Natural killer cell (primary cell): Measurements from ENCODE around the gene ARHGAP42. TPM values are rescaled to one million over a fixed set of nuclear protein-coding genes. Genes with fewer than 3 reads are reported as not detected.

Experiments
- ATAC-seq, 3 donors: fragments of 150-1000 bp in 2 of 3; fragments of 200-7000 bp in 1 of 3; cut with Tn5 transposase; 1 replicate in 1 of 3; 2 replicates in 2 of 3; pipeline ENCODE4 v1.10.0; 2021; ENCODE audit warnings: mild to moderate bottlenecking in 2 of 3, moderate library complexity in 2 of 3
- DNase-seq, 2 donors: peaks; one replicate each; pipeline versions ENCODE4 v3.0.0 to v3.0.0-alpha.2; 2013 to 2021; ENCODE audit warnings: mixed read lengths in 1 of 2
- H3K27ac ChIP-seq: one replicate; pipeline ENCODE4 v1.5.1; 2013; ENCODE audit warnings: mild to moderate bottlenecking, low read length
- H3K27me3 ChIP-seq: one replicate; pipeline ENCODE4 v1.6.1; 2013; ENCODE audit warnings: low read length; ENCODE audit not compliant: control insufficient read depth, insufficient read depth
- H3K36me3 ChIP-seq: one replicate; pipeline ENCODE4 v1.6.1; 2013; ENCODE audit warnings: low read length; ENCODE audit not compliant: control insufficient read depth, insufficient read depth
- H3K4me1 ChIP-seq: one replicate; pipeline ENCODE4 v1.6.1; 2013; ENCODE audit warnings: low read length; ENCODE audit not compliant: control insufficient read depth, insufficient read depth
- H3K4me3 ChIP-seq: one replicate; pipeline ENCODE4 v1.5.1; 2013; ENCODE audit warnings: low read length
- H3K9me3 ChIP-seq: one replicate; pipeline ENCODE4 v1.6.1; 2013; ENCODE audit warnings: low read length; ENCODE audit not compliant: control insufficient read depth, insufficient read depth
- H3K27ac Mint-ChIP-seq, 2 donors: one replicate each; pipeline ENCODE4 v1.8.0; 2022; ENCODE audit warnings: mild to moderate bottlenecking in 2 of 2, mixed read lengths in 2 of 2, moderate library complexity in 1 of 2
- H3K27me3 Mint-ChIP-seq, 2 donors: one replicate each; pipeline ENCODE4 v1.8.0; 2022; ENCODE audit warnings: low read depth in 2 of 2, mixed read lengths in 2 of 2
- H3K36me3 Mint-ChIP-seq: one replicate; pipeline ENCODE4 v1.8.0; 2022; ENCODE audit warnings: mixed read lengths
- H3K4me1 Mint-ChIP-seq, 2 donors: one replicate each; pipeline ENCODE4 v1.8.0; 2022; ENCODE audit warnings: mixed read lengths in 2 of 2
- H3K4me3 Mint-ChIP-seq: one replicate; pipeline ENCODE4 v1.8.0; 2022; ENCODE audit warnings: mild to moderate bottlenecking, moderate library complexity, mixed read lengths
- H3K9me3 Mint-ChIP-seq, 2 donors: one replicate each; pipeline ENCODE4 v1.8.0; 2022; ENCODE audit warnings: mixed read lengths in 2 of 2
- WGBS: methylation state at CpG from one replicate; pipeline ENCODE4 v1.1.7; 2013; ENCODE audit warnings: missing lambda C conversion rate; ENCODE audit not compliant: insufficient coverage; 5-methylcytosine and 5-hydroxymethylcytosine counted together
- intact Hi-C: fragments of 100-400 bp; cut with micrococcal nuclease; formaldehyde crosslinking; loops from one replicate; pipeline ENCODE4 v1.14.2; 2022
- total RNA-seq, 4 donors: library from RNA; stranded (reverse); fragments of 120-200 nt in 1 of 4; gene quantifications; one replicate each; pipeline versions ENCODE4 v1.2.3 to v1.2.4, GENCODE V29; 2013 to 2022
- TF ChIP-seq, protein P1 (sequence below): fragments of 200-600 bp; IDR thresholded peaks from one replicate; pipeline ENCODE4 v1.8.0; 2022; ENCODE audit warnings: antibody characterized with exemption

ARHGAP42 gene
- total RNA-seq, 3 donors from 2014 or later (not counting 1 experiment from before 2014, with no cell fraction given): 6.0 to 7.6 (median 6.4) TPM

DNA sequence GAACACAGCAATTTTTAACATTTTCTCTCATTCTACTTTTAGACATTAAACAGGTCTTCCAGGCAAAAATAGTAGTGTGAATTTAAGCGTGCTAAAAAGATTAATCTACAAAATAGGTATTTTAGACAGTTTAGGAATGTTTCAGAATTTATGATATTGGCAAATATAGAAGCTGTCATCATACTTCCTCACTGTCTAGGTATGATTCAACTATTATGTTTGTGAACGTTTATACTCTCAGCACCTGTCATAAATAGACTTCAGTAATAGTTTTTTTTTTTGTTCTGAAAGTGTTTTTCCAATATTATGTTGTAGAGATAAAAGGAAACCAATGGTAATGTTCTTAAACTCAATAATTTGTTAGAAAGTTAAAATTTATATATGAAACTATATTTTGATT lies 103.0 kb downstream of the ARHGAP42 start:
- no peaks in the 10 kb centered on the region for H3K36me3 Mint-ChIP-seq
- no peaks in the 10 kb centered on the region for H3K9me3 Mint-ChIP-seq
- H3K4me3 ChIP-seq: no peak overlapping the region
- intact Hi-C loops: no loop called here
- peaks cover 0 to 6% of the 10 kb centered on the region in 2 donors for H3K4me1 Mint-ChIP-seq
- no peak for ATAC-seq
- DNase-seq: no peak
- no peaks in the 10 kb centered on the region for H3K9me3 ChIP-seq
- TF ChIP-seq, protein P1, sequence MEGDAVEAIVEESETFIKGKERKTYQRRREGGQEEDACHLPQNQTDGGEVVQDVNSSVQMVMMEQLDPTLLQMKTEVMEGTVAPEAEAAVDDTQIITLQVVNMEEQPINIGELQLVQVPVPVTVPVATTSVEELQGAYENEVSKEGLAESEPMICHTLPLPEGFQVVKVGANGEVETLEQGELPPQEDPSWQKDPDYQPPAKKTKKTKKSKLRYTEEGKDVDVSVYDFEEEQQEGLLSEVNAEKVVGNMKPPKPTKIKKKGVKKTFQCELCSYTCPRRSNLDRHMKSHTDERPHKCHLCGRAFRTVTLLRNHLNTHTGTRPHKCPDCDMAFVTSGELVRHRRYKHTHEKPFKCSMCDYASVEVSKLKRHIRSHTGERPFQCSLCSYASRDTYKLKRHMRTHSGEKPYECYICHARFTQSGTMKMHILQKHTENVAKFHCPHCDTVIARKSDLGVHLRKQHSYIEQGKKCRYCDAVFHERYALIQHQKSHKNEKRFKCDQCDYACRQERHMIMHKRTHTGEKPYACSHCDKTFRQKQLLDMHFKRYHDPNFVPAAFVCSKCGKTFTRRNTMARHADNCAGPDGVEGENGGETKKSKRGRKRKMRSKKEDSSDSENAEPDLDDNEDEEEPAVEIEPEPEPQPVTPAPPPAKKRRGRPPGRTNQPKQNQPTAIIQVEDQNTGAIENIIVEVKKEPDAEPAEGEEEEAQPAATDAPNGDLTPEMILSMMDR: no peak
- no peaks in the 10 kb centered on the region for H3K27me3 ChIP-seq
- no peak overlapping the region for H3K27ac ChIP-seq
- H3K27me3 Mint-ChIP-seq: no peaks in the 10 kb centered on the region
- no peaks in the 10 kb centered on the region for H3K4me1 ChIP-seq
- H3K36me3 ChIP-seq: no peaks in the 10 kb centered on the region
- no CpG with 5 or more reads among the region's 2 CpGs for WGBS
- no peak overlapping the region for H3K4me3 Mint-ChIP-seq
- no peak overlapping the region for H3K27ac Mint-ChIP-seq

DNA sequence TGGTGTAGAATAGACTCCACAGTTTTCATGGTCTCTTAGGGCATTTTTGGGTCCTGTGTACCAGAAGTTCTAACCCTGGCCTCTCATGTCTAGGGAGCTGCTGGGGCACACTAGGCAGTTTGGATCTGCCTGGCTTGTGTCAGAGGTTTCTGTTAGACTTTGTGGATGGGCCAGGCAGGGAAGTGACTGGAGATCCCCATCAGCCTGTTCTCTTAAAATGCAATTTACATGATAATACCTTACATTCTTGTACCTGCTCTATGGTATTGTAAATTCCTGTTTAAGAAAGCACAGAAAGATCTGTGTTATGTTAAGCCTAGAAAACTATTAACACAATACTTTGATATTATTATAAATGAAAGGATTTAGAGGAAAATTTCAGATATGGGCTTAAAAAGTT lies 104.0 kb downstream of the ARHGAP42 start:
- H3K4me3 Mint-ChIP-seq: no peak overlapping the region

DNA sequence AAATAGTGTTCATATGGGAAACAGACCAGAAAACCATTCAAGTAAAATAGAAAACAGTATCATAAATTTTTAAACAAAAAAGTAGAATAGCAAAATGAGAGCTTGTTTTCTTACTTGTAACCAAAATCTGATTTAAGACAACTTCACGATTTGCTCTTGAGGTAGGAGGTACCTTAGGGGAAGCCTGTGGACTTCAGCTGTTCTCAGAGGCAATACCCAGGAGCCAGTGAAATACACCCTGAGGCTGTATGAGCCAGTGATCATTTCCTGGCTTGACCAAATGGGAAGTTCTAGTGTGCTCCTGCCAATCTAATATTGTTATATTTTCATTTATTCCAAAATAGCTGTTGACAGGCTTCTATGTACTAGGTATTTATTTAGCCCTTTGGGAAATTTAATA lies 104.8 kb downstream of the ARHGAP42 start:
- Mint-ChIP-seq H3K9me3 (no peaks in the 10 kb centered on the region), H3K4me3 (no peak overlapping the region), H3K4me1 (peaks cover 0 to 6% of the 10 kb centered on the region in 2 donors), H3K27me3 (no peaks in the 10 kb centered on the region), H3K36me3 (no peaks in the 10 kb centered on the region), H3K27ac (no peak overlapping the region)
- Histone ChIP-seq H3K9me3 (no peaks in the 10 kb centered on the region), H3K27ac (no peak overlapping the region), H3K27me3 (no peaks in the 10 kb centered on the region), H3K4me1 (no peaks in the 10 kb centered on the region), H3K36me3 (no peaks in the 10 kb centered on the region), H3K4me3 (no peak overlapping the region)
- DNase-seq: no peak
- TF ChIP-seq, protein P1: no peak
- no peak for ATAC-seq
- WGBS: 17% methylated on average over 1 of the region's 1 CpG
- intact Hi-C loops: no loop called here

More for the DNA sequence above, 104.0 kb downstream of the ARHGAP42 start:
- ATAC-seq (no peak), DNase-seq (no peak)
- Mint-ChIP-seq H3K27ac (no peak overlapping the region), H3K27me3 (no peaks in the 10 kb centered on the region), H3K36me3 (no peaks in the 10 kb centered on the region), H3K9me3 (no peaks in the 10 kb centered on the region), H3K4me1 (peaks cover 0 to 6% of the 10 kb centered on the region in 2 donors)
- intact Hi-C loops: no loop called here
- Histone ChIP-seq H3K27me3 (no peaks in the 10 kb centered on the region), H3K4me3 (no peak overlapping the region), H3K27ac (no peak overlapping the region), H3K4me1 (no peaks in the 10 kb centered on the region), H3K9me3 (no peaks in the 10 kb centered on the region), H3K36me3 (no peaks in the 10 kb centered on the region)
- TF ChIP-seq, protein P1: no peak

DNA sequence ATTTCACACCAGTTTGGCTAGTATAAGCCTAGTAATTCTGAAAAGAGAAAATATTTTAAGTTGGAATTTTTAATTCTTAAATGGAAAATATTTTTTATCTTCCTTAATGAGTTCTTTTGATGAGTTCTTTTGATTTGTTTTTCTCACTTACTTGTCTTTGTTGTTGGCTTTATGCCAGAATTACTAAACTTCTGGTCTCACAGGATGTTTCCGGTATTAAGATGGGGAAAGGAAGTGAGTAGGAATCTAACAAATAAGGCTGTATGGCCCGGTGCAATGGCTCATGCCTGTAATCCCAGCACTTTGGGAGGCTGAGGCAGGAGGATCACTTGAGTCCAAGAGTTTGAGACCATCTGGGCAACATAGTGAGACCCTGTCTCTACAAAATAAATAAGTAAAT lies 106.4 kb downstream of the ARHGAP42 start:
- Histone ChIP-seq H3K4me3 (no peak overlapping the region), H3K27me3 (no peaks in the 10 kb centered on the region), H3K4me1 (no peaks in the 10 kb centered on the region), H3K36me3 (no peaks in the 10 kb centered on the region), H3K9me3 (no peaks in the 10 kb centered on the region), H3K27ac (no peak overlapping the region)
- Mint-ChIP-seq H3K27me3 (no peaks in the 10 kb centered on the region), H3K27ac (no peak overlapping the region), H3K4me3 (no peak overlapping the region), H3K4me1 (no peaks in the 10 kb centered on the region), H3K9me3 (no peaks in the 10 kb centered on the region), H3K36me3 (no peaks in the 10 kb centered on the region)
- TF ChIP-seq, protein P1: no peak
- no peak for DNase-seq
- ATAC-seq: no peak
- 79% methylated on average over 2 of the region's 2 CpGs for WGBS
- intact Hi-C loops: no loop called here
